Esophagus squamous epithelium (tissue), 4 donors: ENCODE measurements around the gene EXOC6.

Source experiments
- CTCF ChIP-seq, 6 experiments: fragments of 450-650 bp in 4 of 6; fragments of 200-600 bp in 2 of 6; sonication (generic) in 2 of 6; IDR thresholded peaks; one replicate each; pipeline ENCODE4 v1.5.1; 2016 to 2019; ENCODE audit warnings: antibody characterized with exemption in 6 of 6, mild to moderate bottlenecking in 4 of 6, moderate library complexity in 4 of 6
- POLR2A ChIP-seq, 4 donors: fragments of 450-650 bp; IDR thresholded peaks; one replicate each; pipeline ENCODE4 v1.6.1; 2017; ENCODE audit warnings: antibody characterized with exemption in 4 of 4, mild to moderate bottlenecking in 4 of 4, moderate library complexity in 3 of 4

- TF ChIP-seq CTCF (IDR thresholded peaks at IDR 0.05) (no peak), POLR2A (IDR thresholded peaks at IDR 0.05) (no peak)
Measured at GRCh38 chr10:92997620-92998019, 149.3 kb downstream of the EXOC6 start.
